Measurements from ENCODE around the gene DPP7.

Gene DPP7

DNA sequence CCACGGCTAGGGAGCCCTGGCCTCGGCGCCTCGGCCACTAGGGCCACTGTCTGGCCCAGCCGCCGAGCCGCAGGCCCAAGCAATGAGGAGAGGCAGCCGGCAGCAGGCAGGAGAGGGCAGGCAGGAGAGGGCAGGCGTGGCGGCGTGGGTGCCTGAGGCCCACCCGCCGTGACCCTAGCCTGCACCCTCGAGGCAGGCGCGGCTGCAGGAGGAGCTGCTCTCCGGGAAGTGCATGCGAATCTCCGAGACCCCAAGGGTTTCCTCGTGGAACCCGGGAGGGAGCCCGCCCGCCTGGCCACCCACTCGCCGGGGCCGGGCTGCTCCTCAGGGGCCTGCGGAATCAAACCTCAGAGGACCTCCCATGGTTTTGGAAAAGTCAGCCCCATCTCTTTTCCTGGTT is 33.7 kb upstream of the DPP7 start:
- no peak for DNase-seq (ENCODE audit: low read depth)

GRCh38 chr9:137147793-137148160 is 33.2 kb upstream of the DPP7 start:
- TF ChIP-seq CTCF (IDR thresholded peaks at IDR 0.05; ENCODE audit: control insufficient read depth, insufficient read depth, low read depth, low read length, missing control alignments): no peak
- no peak overlapping the region for H3K4me3 ChIP-seq (ENCODE audit: control insufficient read depth, low read depth, low read length)
- no peak for DNase-seq (ENCODE audit: low read depth)

More for the DNA sequence above, 33.7 kb upstream of the DPP7 start:
- no peak for TF ChIP-seq CTCF (IDR thresholded peaks at IDR 0.05; ENCODE audit: control insufficient read depth, insufficient read depth, low read depth, low read length, missing control alignments)
- H3K4me3 ChIP-seq (ENCODE audit: control insufficient read depth, low read depth, low read length): no peak overlapping the region

DNA sequence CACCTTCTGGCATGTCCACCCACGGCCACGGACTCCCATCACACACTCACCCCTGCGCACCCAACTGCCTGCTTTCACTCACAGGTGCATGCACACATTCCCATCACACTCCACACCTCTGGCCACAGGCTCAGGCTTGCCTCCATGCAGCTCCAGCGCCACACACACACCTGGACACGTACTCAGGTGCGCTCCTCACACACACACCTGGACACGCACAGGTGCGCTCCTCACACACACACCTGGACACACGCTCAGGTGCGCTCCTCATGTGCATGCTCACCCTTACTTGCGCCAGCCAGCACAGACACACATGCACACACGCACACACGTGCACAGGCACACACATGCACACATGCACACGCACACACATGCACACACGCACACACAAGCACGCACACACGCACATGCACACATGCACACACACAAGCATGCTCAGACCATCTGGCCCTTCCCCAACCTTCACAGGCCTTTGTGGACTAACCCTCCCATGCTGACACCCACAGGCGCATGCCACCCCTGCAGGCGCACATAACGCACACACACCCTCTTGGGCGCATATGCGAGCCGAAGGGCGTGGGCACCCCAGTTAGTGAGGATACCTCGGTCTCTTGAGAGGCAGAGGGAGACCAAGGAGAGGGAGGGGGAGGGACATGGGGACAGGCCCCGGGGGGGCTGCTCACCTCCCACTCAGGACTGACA is 32.7 kb upstream of the DPP7 start:
- no peak for TF ChIP-seq CTCF (IDR thresholded peaks at IDR 0.05; ENCODE audit: control insufficient read depth, insufficient read depth, low read depth, low read length, missing control alignments)
- no peak for DNase-seq (ENCODE audit: low read depth)
- no peak overlapping the region for H3K4me3 ChIP-seq (ENCODE audit: control insufficient read depth, low read depth, low read length)

DNA sequence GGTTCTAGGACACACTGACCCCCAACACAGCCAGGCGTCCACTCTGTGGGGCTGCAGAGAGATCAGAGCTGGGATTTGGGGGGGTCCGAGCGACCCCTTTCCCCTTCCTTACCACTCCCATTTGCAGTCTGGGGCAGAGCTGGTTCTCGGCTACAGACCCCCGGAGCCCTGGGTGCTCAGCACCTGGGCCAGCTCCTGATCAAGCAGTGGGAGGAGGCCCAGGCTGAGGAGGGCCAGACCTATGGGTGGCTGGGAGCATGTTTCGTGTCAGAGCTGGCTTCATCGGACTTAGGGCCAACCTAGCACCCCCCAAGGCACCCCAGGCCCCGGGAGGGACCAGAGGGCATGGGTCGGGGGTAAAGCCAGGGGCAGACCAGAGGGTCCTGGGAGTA is 32.0 kb upstream of the DPP7 start:
- DNase-seq (ENCODE audit: low read depth): no peak

GRCh38 chr9:137145731-137146526 is 31.4 kb upstream of the DPP7 start:
- no peak for TF ChIP-seq CTCF (IDR thresholded peaks at IDR 0.05; ENCODE audit: control insufficient read depth, insufficient read depth, low read depth, low read length, missing control alignments)
- no peak for DNase-seq (ENCODE audit: low read depth)
- no peak overlapping the region for H3K4me3 ChIP-seq (ENCODE audit: control insufficient read depth, low read depth, low read length)

More for the DNA sequence above, 32.0 kb upstream of the DPP7 start:
- no peak for TF ChIP-seq CTCF (IDR thresholded peaks at IDR 0.05; ENCODE audit: control insufficient read depth, insufficient read depth, low read depth, low read length, missing control alignments)
- no peak overlapping the region for H3K4me3 ChIP-seq (ENCODE audit: control insufficient read depth, low read depth, low read length)

GRCh38 chr9:137143459-137143858 is 28.9 kb upstream of the DPP7 start:
- TF ChIP-seq CTCF (IDR thresholded peaks at IDR 0.05; ENCODE audit: control insufficient read depth, insufficient read depth, low read depth, low read length, missing control alignments): no peak
- no peak overlapping the region for H3K4me3 ChIP-seq (ENCODE audit: control insufficient read depth, low read depth, low read length)
- DNase-seq (ENCODE audit: low read depth): no peak

Data from AG09309 (cell line).